HCT116 (cell line): ENCODE results near the gene IL20RA. TPM values are rescaled to one million over a fixed set of nuclear protein-coding genes. Genes with fewer than 3 reads are reported as not detected.

Experiments used
- ATAC-seq: fragments of 200-7000 bp; cut with Tn5 transposase; 2 replicates; pipeline ENCODE4 v1.9.1; 2020; ENCODE audit warnings: mild to moderate bottlenecking, moderate library complexity
- BruUV-seq: library from RNA; stranded (reverse); fragments of 400-500 nt; replicated peaks from 2 replicates; lab custom pipeline; 2021; lab: Mats Ljungman, UMichigan
- CTCF ChIA-PET: fragments of 300-600 bp; sonication (Branson Sonifier 250); formaldehyde crosslinking; loops from one replicate; lab custom pipeline; 2021; ENCODE audit warnings: antibody characterized with exemption; lab: Charles Lee
- POLR2A ChIA-PET: fragments of 300-600, 350-600 bp; sonication (Branson Sonifier 250); formaldehyde crosslinking; loops from one replicate; lab custom pipeline; 2021; ENCODE audit warnings: antibody characterized with exemption; lab: Charles Lee
- RAD21 ChIA-PET, 2 experiments: fragments of 300-600 bp; sonication (Branson Sonifier 250); formaldehyde crosslinking; loops; one replicate each; lab custom pipeline; 2023; ENCODE audit warnings: low total read pairs in 2 of 2; ENCODE audit not compliant: uncharacterized antibody in 2 of 2, unreplicated experiment in 2 of 2, low non-redundant PET in 1 of 2; lab: Charles Lee
- DNase-seq: peaks from one replicate; pipeline ENCODE4 v3.0.0-alpha.2; 2010; ENCODE audit warnings: low read depth, low spot score
- H2AFZ ChIP-seq: fragments of 200-600 bp; shearing (Covaris generic), sonication (generic); 2 replicates; pipeline ENCODE4 v1.6.1; 2017; ENCODE audit warnings: low read depth, mixed run types, mixed read lengths, antibody characterized with exemption, low read length; ENCODE audit not compliant: poor library complexity, severe bottlenecking
- H3K27ac ChIP-seq: 2 replicates; pipeline ENCODE4 v1.5.1; 2012; ENCODE audit warnings: low read depth, low read length
- H3K27me3 ChIP-seq: fragments of 200-600 bp; sonication (generic); 2 replicates; pipeline ENCODE4 v1.6.1; 2016; ENCODE audit warnings: mixed run types, low read length, mixed read lengths; ENCODE audit not compliant: insufficient read depth
- H3K36me3 ChIP-seq, 2 experiments: fragments of 200-500 bp in 1 of 2; fragments of 200-600 bp in 1 of 2; sonication (Bioruptor generic) in 1 of 2; sonication (generic) in 1 of 2; 2 replicates each; pipeline versions ENCODE4 v1.5.1 to v1.6.1; 2014 to 2016; ENCODE audit warnings: low read length in 2 of 2, inconsistent platforms in 1 of 2, mixed read lengths in 1 of 2, mixed run types in 1 of 2; ENCODE audit not compliant: insufficient read depth in 2 of 2, control insufficient read depth in 1 of 2
- H3K4me1 ChIP-seq, 2 experiments: fragments of 200-600 bp in 1 of 2; sonication (generic) in 1 of 2; 2 replicates each; pipeline versions ENCODE4 v1.5.1 to v1.6.1; 2012 to 2017; ENCODE audit warnings: low read length in 2 of 2, inconsistent platforms in 1 of 2, mild to moderate bottlenecking in 1 of 2, mixed read lengths in 1 of 2, mixed run types in 1 of 2, moderate library complexity in 1 of 2; ENCODE audit not compliant: insufficient read depth in 2 of 2, control insufficient read depth in 1 of 2
- H3K4me2 ChIP-seq: fragments of 200-600 bp; sonication (generic); 2 replicates; pipeline ENCODE4 v1.6.1; 2017; ENCODE audit warnings: mixed run types, low read length, mixed read lengths
- H3K4me3 ChIP-seq, 2 experiments: fragments of 200-600 bp in 1 of 2; sonication (generic) in 1 of 2; replicated peaks in 1 of 2; 2 replicates each; pipeline ENCODE4 v1.5.1; 2011 to 2016; ENCODE audit warnings: low read length in 2 of 2, control low read depth in 1 of 2, low read depth in 1 of 2, mild to moderate bottlenecking in 1 of 2, mixed read lengths in 1 of 2, mixed run types in 1 of 2
- H3K79me2 ChIP-seq: fragments of 200-600 bp; sonication (generic); 2 replicates; pipeline ENCODE4 v1.6.1; 2017; ENCODE audit warnings: mild to moderate bottlenecking, mixed run types, low read length, moderate library complexity, mixed read lengths; ENCODE audit not compliant: insufficient read depth
- H3K9ac ChIP-seq: fragments of 200-600 bp; sonication (generic); 2 replicates; pipeline ENCODE4 v1.6.1; 2016; ENCODE audit warnings: low read length, mixed read lengths
- H3K9me2 ChIP-seq: fragments of 200-600 bp; sonication (generic), shearing (Covaris generic); 2 replicates; pipeline ENCODE4 v1.6.1; 2017; ENCODE audit warnings: mixed run types, mild to moderate bottlenecking, moderate library complexity; ENCODE audit not compliant: insufficient read depth
- H3K9me3 ChIP-seq, 2 experiments: fragments of 200-500 bp in 1 of 2; fragments of 200-600 bp in 1 of 2; sonication (Bioruptor generic) in 1 of 2; sonication (generic) in 1 of 2; 2 replicates each; pipeline ENCODE4 v1.6.1; 2014 to 2017; ENCODE audit warnings: low read length in 2 of 2, mixed read lengths in 2 of 2, inconsistent platforms in 1 of 2, low read depth in 1 of 2, mild to moderate bottlenecking in 1 of 2, mixed run types in 1 of 2, moderate library complexity in 1 of 2; ENCODE audit not compliant: control insufficient read depth in 1 of 2, insufficient read depth in 1 of 2
- H4K20me1 ChIP-seq: fragments of 200-600 bp; sonication (generic), shearing (Covaris generic); 2 replicates; pipeline ENCODE4 v1.6.1; 2017; ENCODE audit warnings: mixed run types, mild to moderate bottlenecking, moderate library complexity; ENCODE audit not compliant: insufficient read depth
- CBX3 ChIP-seq: IDR thresholded peaks from 2 replicates; pipeline ENCODE4 v1.6.1; 2012; ENCODE audit warnings: low read depth
- POLR2AphosphoS5 ChIP-seq: IDR thresholded peaks from 2 replicates; pipeline ENCODE4 v1.6.1; 2011; ENCODE audit warnings: mild to moderate bottlenecking, low read depth, low read length, moderate library complexity
- YY1 ChIP-seq: IDR thresholded peaks from 2 replicates; pipeline ENCODE4 v1.6.1; 2011; ENCODE audit warnings: low read length, low read depth, moderate library complexity, mild to moderate bottlenecking; ENCODE audit not compliant: insufficient replicate concordance; ENCODE audit errors: extremely low read depth
- ZFX ChIP-seq: fragments of 450-650 bp; IDR thresholded peaks from 2 replicates; pipeline ENCODE4 v1.6.1; 2017
- ZNF274 ChIP-seq: fragments of 200-500 bp; sonication (Bioruptor generic); IDR thresholded peaks from 2 replicates; pipeline ENCODE4 v1.6.1; 2014; ENCODE audit warnings: mild to moderate bottlenecking, low read depth, low read length, inconsistent platforms
- intact Hi-C: fragments of 100-400 bp; cut with micrococcal nuclease; formaldehyde crosslinking; loops from 2 replicates; pipeline ENCODE4 v1.10.0; 2022
- total RNA-seq: library from RNA; stranded (reverse); gene quantifications from one replicate; pipeline ENCODE4 v1.2.1, GENCODE V29; 2021; ENCODE audit not compliant: unreplicated experiment
- TF ChIP-seq, protein P1 (sequence below): IDR thresholded peaks from 2 replicates; pipeline ENCODE4 v1.6.1; 2012

IL20RA gene
- total RNA-seq, 1 experiment from 2014 or later: 1.1 TPM

DNA sequence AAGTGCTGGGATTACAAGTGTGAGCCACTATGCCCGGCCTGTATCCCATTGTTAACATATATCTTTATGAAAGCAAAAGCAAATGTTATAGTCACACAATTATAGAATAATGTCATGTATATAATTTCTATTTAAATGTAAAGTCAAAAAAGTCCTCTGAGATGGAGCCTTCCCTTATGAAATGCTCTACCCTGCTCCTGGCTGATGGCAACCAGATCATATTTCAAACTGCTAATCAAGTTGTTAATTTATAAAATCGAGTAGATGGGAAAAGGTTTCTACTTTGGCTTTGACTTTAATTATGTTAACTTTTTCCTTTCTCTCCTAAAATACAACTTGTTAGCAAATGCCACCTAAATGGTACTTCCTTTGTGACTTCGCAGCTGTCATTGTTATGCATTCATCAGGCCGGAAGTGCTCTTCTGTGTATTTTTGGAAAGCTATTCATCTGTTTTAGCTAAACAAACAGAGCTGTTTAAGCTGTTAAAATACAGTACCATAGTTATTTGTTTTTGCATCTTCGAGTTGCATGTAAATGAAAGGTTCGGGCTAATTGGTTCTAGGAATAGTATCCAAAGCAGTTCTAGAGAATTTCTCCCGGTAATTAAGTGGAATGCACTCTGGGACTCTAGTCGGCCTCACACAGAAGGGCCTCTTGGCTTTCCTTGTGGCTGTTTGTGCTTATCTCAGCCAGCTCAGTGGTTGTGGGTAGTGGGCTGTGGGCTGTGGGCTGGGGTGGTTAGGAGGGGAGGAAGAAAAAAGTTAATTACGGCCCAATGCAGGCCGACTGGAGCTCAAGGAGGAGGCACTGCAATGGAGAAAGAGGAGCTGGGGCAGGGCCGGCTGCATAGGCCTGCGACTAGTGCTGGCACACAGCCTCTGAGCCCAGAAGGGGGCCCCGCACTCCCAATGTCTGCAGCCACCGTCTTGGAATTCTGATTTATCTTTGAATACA is 87.9 kb downstream of the IL20RA start (continued):
- no peak for TF ChIP-seq POLR2AphosphoS5

DNA sequence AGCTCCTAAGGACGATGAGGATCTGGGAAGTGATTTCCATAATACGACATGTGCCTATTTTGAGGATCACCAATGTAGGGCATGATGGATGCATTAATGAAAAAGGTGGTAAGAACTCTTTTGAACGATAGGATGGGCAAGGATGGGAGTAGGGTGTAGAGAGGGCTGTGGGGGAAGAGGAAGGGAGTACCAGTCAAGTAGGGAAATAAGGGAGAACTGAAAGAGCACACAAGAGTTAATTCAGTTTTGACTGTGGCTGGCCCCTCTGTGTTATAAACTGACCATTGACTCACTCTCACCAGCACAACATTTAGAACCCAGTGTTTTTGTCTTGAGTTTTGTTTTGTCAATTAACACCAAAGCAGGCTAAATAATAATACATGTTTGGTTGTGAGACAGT is 89.6 kb downstream of the IL20RA start:
- H3K4me3 ChIP-seq: no peak overlapping the region
- no peak overlapping the region for H3K27ac ChIP-seq
- H3K4me2 ChIP-seq: no peak overlapping the region
- no peaks in the 10 kb centered on the region for H3K36me3 ChIP-seq
- BruUV-seq: no TSS peak
- DNase-seq: no peak
- no peaks in the 10 kb centered on the region; a peak in 1 of 4 replicates for H3K4me1 ChIP-seq
- H3K9me2 ChIP-seq: no peaks in the 10 kb centered on the region
- TF ChIP-seq, protein P1, sequence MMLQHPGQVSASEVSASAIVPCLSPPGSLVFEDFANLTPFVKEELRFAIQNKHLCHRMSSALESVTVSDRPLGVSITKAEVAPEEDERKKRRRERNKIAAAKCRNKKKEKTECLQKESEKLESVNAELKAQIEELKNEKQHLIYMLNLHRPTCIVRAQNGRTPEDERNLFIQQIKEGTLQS: no peak
- TF ChIP-seq ZFX: no peak
- TF ChIP-seq ZNF274: no peak
- no peak for TF ChIP-seq CBX3
- no peak for TF ChIP-seq YY1
- no peak overlapping the region for H3K9ac ChIP-seq
- H3K79me2 ChIP-seq: no peaks in the 10 kb centered on the region
- no peaks in the 10 kb centered on the region for H3K9me3 ChIP-seq
- RAD21 ChIA-PET: no interaction called here
- no peaks in the 10 kb centered on the region for H3K27me3 ChIP-seq
- no peak overlapping the region for H2AFZ ChIP-seq
- no peak for ATAC-seq
- no peaks in the 10 kb centered on the region for H4K20me1 ChIP-seq
- intact Hi-C loops: no loop called here
- POLR2A ChIA-PET: no interaction called here
- CTCF ChIA-PET: no interaction called here
